GM12801 (cell line): ENCODE measurements around the gene GIPC1.

Experiments
- TF ChIP-seq, protein P1 (sequence below): IDR thresholded peaks from one replicate; pipeline ENCODE4 v1.5.1; 2011; ENCODE audit warnings: control low read depth; ENCODE audit not compliant: insufficient read length; ENCODE audit errors: extremely low read depth

Gene GIPC1

GRCh38 chr19:14450168-14450874 lies 45.6 kb downstream of the GIPC1 start:
- TF ChIP-seq, protein P1, sequence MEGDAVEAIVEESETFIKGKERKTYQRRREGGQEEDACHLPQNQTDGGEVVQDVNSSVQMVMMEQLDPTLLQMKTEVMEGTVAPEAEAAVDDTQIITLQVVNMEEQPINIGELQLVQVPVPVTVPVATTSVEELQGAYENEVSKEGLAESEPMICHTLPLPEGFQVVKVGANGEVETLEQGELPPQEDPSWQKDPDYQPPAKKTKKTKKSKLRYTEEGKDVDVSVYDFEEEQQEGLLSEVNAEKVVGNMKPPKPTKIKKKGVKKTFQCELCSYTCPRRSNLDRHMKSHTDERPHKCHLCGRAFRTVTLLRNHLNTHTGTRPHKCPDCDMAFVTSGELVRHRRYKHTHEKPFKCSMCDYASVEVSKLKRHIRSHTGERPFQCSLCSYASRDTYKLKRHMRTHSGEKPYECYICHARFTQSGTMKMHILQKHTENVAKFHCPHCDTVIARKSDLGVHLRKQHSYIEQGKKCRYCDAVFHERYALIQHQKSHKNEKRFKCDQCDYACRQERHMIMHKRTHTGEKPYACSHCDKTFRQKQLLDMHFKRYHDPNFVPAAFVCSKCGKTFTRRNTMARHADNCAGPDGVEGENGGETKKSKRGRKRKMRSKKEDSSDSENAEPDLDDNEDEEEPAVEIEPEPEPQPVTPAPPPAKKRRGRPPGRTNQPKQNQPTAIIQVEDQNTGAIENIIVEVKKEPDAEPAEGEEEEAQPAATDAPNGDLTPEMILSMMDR, result no peak

DNA sequence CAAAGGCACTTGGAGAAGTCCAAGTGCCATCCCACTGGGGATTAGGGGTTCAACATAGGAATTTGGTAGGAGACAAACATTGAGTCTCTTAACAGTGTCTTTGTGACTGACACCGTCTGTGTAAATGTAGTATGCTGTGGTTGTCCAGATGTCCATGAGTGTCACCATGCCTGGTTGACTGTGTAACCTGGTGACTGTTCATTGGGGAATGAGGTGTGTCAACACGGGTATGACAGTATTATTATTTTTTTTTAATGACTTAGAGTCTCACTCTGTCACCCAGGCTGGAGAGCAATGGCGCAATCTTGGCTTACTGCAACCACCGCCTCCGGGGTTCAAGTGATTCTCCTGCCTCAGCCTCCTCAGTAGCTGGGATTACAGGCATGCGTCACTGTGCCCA lies 46.6 kb downstream of the GIPC1 start:
- TF ChIP-seq, protein P1, result no peak

DNA sequence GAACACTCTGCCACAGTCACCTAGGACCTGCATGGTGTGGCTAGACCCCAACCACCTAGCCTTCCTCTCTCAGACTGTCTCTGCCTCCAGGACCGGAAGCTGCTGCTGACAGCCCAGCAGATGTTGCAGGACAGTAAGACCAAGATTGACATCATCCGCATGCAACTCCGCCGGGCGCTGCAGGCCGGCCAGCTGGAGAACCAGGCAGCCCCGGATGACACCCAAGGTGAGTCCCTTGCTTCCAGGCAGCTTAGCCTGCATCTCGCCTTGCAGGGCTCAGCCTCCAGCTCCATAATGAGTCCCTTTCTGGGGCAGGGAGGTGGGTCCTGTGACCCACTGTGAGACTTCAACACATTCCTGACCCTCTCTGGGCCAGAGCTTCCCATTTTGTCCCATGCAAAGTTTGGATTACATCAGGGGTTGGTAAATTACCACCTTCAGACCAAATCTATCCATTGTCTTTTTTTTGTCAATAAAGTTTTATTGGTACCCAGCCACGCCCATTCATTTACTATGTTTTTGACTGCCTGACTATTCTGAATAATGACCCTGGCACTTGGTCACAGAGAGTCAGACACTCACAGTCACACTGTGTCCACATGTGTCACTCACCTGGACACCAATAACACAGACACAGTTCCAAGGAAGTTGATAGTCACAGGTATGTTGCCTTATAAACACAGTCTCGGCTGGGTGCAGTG lies 49.4 kb downstream of the GIPC1 start:
- TF ChIP-seq, protein P1, result no peak

DNA sequence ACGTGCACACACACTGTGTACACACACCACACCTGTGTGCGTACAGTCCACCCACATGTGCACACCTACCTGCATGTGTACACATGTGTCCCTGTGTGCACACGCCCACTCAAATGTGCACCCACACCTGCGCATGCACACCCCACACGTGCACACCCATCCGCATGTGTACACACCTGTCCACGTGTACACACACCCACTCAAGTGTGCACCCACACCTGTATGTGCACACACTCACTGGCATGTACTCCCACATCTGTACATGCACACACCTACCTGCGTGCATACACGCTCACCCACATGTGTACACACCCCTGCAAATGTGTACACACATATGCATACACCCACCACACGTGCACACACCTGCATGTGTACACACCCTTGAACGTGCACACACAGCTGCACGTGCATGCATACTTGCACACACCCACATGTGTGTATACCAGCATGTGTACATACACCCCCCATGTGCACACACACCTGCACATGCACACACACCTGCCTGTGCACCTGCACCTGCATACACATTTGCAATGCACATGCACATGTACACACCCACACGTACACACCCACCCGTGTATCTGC lies 52.2 kb downstream of the GIPC1 start:
- TF ChIP-seq, protein P1, result no peak

DNA sequence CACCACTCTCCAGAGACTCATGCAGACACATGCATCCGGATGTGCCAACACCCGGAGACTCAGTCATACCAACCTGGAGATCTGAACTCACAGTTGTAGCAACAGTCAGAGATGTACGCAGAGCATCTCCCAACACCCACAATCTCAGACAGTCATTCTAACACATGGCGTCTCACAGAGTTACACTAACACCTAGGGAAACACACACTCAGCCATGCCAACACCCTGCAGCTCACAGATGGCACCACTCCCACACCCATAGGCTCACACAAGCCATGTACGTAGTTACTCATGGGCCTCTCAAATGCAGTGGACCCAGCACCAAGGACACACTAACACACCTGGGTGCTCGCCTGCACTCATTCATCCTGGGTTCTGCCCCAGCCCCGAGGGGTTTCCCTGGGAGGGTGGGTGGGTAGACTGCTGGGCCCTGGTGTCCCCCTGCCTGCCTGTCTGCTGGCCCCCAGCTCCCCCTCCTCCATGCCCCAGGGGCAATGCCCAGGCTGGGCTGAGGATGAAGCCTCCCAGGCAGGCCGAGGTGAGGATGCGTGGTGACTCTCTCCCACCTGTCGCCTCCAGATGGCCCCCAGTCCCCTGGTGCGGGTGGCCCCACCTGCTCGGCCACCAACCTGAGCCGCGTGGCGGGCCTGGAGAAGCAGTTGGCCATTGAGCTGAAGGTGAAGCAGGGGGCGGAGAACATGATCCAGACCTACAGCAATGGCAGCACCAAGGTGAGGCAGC lies 52.9 kb downstream of the GIPC1 start:
- TF ChIP-seq, protein P1, result no peak

DNA sequence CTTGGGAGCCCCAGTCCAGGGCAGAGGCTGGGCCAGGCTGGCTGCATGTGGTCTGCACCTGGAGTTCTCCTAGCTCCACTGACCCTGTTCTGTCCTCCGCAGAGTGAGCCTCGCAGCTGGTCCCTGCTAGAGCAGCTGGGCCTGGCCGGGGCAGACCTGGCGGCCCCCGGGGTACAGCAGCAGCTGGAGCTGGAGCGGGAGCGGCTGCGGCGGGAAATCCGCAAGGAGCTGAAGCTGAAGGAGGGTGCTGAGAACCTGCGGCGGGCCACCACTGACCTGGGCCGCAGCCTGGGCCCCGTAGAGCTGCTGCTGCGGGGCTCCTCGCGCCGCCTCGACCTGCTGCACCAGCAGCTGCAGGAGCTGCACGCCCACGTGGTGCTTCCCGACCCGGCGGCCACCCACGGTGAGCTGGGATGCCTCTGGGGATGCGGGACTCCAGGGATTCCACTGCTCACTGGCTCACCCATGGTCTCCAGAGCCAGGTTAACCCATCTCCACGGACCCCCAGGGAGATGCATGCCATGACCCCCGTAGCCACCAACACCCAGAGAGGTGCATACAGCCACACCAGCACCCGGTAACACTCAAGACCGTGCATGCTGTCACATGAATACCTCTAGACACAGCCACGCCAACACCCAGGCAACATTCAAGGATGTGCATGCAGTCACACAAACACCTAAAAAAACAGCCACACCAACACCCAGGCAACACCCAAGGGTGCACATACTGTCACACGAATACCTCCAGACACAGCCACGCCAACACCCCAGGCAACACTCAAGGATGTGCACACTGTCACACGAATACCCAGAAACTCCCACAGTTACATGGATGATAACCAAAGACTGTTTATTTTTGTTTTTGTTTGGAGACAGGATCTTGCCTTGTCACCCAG lies 54.6 kb downstream of the GIPC1 start:
- TF ChIP-seq, protein P1, result no peak
